T-helper 17 cell (primary cell): ENCODE data around the gene SMTN. TPM values are rescaled to one million over a fixed set of nuclear protein-coding genes. Genes with fewer than 3 reads are reported as not detected.
"Not testable (repeated sequence)": the region's sequence is repeated elsewhere in the genome, so short reads cannot be mapped to it uniquely, and the experiment has no call there.

Source experiments
- ATAC-seq: fragments of 150-1000 bp; cut with Tn5 transposase; 2 replicates; pipeline ENCODE4 v1.10.0; 2021; ENCODE audit warnings: mild to moderate bottlenecking, moderate library complexity
- DNase-seq, 3 donors: peaks; one replicate each; pipeline versions ENCODE4 v3.0.0 to v3.0.0-alpha.2; 2020 to 2021
- H3K9me3 ChIP-seq: one replicate; pipeline ENCODE4 v1.7.0; 2013; ENCODE audit warnings: low read length, mild to moderate bottlenecking; ENCODE audit not compliant: control insufficient read depth, poor library complexity, severe bottlenecking
- H3K27ac Mint-ChIP-seq: one replicate; pipeline ENCODE4 v1.8.0; 2022; ENCODE audit warnings: mild to moderate bottlenecking, moderate library complexity, mixed read lengths
- H3K27me3 Mint-ChIP-seq: one replicate; pipeline ENCODE4 v1.8.0; 2022; ENCODE audit warnings: mixed read lengths
- H3K36me3 Mint-ChIP-seq: one replicate; pipeline ENCODE4 v1.8.0; 2022; ENCODE audit warnings: low read depth, mixed read lengths
- H3K4me1 Mint-ChIP-seq: one replicate; pipeline ENCODE4 v1.8.0; 2022; ENCODE audit warnings: mild to moderate bottlenecking, mixed read lengths
- H3K4me3 Mint-ChIP-seq: one replicate; pipeline ENCODE4 v1.8.0; 2022; ENCODE audit warnings: mild to moderate bottlenecking, moderate library complexity, mixed read lengths
- total RNA-seq, 4 donors: library from RNA in 2 of 4; stranded (reverse) in 2 of 4; gene quantifications; one replicate each; pipeline ENCODE4 v1.2.3 and lab custom pipeline; 2022 to 2026

Gene SMTN
- total RNA-seq, 2 donors from 2014 or later, result 1.8 to 4.9 TPM

- ATAC-seq (no peak), DNase-seq (no peak)
- no peaks in the 10 kb centered on the region for H3K27me3 Mint-ChIP-seq
- no peak overlapping the region for H3K27ac Mint-ChIP-seq
- no peaks in the 10 kb centered on the region for H3K36me3 Mint-ChIP-seq
- H3K4me1 Mint-ChIP-seq, result no peaks in the 10 kb centered on the region
- no peaks in the 10 kb centered on the region for H3K9me3 ChIP-seq
- H3K4me3 Mint-ChIP-seq, result no peak overlapping the region
Measured at GRCh38 chr22:31055635-31056159, 25.4 kb upstream of the SMTN start.

GRCh38 chr22:31056986-31057599 is 24.0 kb upstream of the SMTN start:
- Mint-ChIP-seq H3K27ac (no peak overlapping the region), H3K4me3 (no peak overlapping the region), H3K27me3 (no peaks in the 10 kb centered on the region), H3K4me1 (no peaks in the 10 kb centered on the region), H3K36me3 (no peaks in the 10 kb centered on the region)
- ATAC-seq (no peak), DNase-seq (no peak)
- no peaks in the 10 kb centered on the region for H3K9me3 ChIP-seq

GRCh38 chr22:31059663-31060062 is 21.5 kb upstream of the SMTN start:
- not testable (repeated sequence) for H3K27me3 Mint-ChIP-seq, H3K4me3 Mint-ChIP-seq, DNase-seq, H3K36me3 Mint-ChIP-seq, H3K9me3 ChIP-seq, H3K4me1 Mint-ChIP-seq, ATAC-seq
- H3K27ac Mint-ChIP-seq, result peak overlapping the region; percentile 63

DNA sequence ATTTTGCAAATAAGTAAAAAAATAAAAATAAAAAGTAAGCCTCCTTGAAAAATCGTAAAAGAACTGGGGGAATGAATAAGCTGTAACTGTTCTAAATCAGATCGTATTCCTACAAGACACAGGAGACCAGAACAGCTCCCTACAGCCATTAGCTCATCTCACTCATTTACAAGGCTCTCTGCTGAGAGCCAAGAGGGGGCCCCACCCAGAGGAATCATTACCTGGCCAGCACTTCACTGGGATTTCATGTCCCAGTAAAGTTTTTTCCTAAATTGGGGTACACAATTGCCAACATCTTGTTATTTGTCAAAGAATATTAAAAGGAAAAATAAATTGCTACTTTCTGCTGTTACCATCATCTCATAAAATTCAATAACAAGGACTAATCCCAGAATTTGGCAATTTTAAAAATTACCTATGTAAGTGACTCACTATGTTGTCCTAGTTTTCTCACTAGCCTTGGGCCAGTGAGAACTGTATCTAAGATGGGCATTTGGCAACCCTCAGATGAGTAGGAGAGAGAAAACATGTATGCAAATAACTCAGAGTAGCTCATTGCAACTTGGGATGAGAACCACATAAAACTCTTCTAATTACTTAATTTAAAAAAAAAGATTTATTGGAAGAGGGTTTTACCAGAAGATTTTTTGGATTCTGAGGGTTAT is 18.4 kb upstream of the SMTN start:
- H3K9me3 ChIP-seq, result no peaks in the 10 kb centered on the region
- Mint-ChIP-seq H3K4me3 (no peak overlapping the region), H3K4me1 (no peaks in the 10 kb centered on the region), H3K27ac (no peak overlapping the region), H3K27me3 (no peaks in the 10 kb centered on the region), H3K36me3 (no peaks in the 10 kb centered on the region)
- DNase-seq (no peak), ATAC-seq (no peak)

DNA sequence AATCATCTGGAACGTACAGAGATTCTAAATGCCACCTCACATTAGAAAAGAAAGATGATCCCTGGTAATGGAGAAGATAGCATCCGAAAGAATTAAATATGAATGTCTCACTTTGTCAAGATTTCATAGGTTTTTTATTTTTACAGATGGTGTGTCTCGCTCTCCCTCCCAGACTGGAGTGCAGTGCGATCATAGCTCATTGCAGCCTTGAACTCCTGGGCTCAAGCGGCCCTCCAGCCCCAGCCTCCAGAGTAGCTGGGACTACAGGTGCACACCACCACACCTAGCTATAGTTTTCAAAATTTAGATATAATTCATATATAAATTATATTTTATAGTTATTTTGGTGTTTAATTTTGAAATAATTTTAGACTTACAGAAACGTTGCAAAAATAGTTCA is 16.7 kb upstream of the SMTN start:
- Mint-ChIP-seq H3K27me3 (peaks cover 9% of the 10 kb centered on the region), H3K36me3 (peaks cover 2% of the 10 kb centered on the region), H3K4me3 (no peak overlapping the region), H3K4me1 (no peaks in the 10 kb centered on the region), H3K27ac (no peak overlapping the region)
- ATAC-seq (no peak), DNase-seq (no peak)
- no peaks in the 10 kb centered on the region for H3K9me3 ChIP-seq

DNA sequence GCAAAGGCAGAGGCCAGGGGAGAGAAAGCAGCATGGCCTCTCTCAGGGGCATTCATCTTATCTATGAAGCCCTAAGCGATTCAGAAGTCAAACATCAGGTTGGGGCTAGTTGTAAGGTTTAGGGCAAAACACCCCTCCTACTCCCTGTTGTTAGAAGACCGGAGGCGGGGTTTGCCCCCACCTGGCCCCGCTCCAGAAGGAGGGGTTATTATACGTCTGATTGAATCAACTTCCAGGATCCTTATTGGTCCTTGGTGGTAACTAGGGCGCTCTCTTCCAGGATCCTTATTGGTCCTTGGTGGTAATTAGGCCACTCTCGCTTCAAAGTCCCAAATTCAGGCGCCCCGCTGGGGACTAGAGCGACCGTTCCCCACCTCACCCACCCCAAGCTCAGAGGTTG is 12.1 kb upstream of the SMTN start:
- Mint-ChIP-seq H3K36me3 (peaks cover 2% of the 10 kb centered on the region), H3K27me3 (peaks cover 17% of the 10 kb centered on the region), H3K4me1 (no peaks in the 10 kb centered on the region), H3K27ac (no peak overlapping the region), H3K4me3 (no peak overlapping the region)
- no peaks in the 10 kb centered on the region for H3K9me3 ChIP-seq
- DNase-seq, result no peak
- no peak for ATAC-seq

DNA sequence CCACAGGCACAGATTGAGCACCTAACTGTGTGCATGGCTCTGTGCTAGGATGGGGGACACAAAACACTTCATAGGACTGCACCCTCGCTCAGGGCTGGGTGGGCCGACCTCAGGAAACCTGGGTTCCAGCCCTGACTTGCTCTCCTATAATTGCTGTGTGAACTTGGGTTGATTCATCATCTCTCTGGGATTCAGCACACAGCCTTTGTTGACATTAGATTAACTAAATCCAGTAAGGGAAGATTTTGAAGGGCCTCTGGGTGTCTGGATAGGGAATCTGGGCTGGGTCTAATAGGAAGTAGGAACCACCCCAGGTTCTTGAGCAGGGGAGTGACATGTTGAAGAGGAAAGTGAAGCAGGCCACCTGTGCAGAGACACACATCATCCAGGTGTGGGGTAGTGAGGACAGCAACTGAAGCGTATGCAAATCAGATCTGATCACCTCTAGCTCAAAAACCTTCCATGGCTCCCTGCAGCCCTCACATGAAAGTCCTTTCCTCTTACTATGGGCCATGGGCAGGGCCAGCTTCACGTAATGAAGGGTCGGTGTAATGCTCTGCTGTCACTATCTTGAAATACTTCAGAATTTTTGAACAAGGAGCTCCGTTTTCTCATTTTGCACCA is 11.3 kb upstream of the SMTN start:
- DNase-seq, H3K36me3 Mint-ChIP-seq, H3K9me3 ChIP-seq, H3K4me3 Mint-ChIP-seq, ATAC-seq, H3K4me1 Mint-ChIP-seq, H3K27ac Mint-ChIP-seq: not testable (repeated sequence)
- peaks cover 17% of the 10 kb centered on the region for H3K27me3 Mint-ChIP-seq

DNA sequence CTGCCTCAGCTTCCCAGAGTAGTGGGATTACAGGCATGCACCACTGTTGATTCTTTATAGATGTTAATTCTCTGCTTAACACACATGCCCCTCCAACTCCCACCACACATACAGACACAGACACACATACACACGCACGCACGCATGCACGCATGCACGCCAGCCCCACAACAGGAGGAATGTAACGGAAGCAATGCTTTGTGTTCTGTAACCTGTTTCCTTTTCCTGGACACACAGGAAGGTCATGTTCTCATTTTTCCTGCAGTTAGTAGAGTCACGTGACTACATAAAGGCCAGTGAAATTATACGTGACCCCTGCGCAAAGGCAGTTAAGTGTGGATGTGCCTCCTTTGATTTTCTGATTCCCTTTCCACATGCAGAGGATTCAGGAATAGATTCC is 8.0 kb upstream of the SMTN start:
- not testable (repeated sequence) for ATAC-seq, DNase-seq, H3K27ac Mint-ChIP-seq, H3K4me3 Mint-ChIP-seq, H3K4me1 Mint-ChIP-seq, H3K9me3 ChIP-seq, H3K36me3 Mint-ChIP-seq
- H3K27me3 Mint-ChIP-seq, result peaks cover 17% of the 10 kb centered on the region

DNA sequence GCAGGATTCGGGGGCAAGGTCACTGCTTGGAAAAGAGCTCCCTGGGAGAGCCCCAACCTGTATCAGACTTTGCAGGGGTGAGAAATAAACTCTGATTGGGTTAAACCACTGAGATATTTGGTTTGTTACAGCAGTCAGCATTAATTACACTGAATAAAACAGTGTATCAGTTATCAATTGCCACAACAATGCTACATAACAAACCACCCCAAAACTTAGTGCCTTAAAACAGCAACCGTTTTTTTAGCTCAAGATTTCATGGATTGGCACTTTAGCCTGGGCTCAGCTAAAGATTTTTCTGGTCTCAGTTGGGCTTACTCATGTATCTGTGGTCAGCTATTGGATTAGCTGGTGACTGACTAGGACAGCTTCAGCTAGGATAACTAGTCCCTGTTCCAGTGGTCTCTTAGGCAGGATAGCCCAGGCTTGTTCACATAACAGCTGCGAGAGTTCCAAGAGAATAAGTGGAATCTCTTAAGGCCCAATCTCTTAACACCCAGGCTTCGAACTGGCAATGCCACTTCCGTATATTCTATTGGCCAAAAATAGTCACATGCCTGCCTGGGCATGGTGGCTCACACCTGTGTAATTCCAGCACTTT is 7.5 kb upstream of the SMTN start:
- H3K9me3 ChIP-seq, H3K36me3 Mint-ChIP-seq, DNase-seq, H3K4me3 Mint-ChIP-seq, H3K4me1 Mint-ChIP-seq, H3K27ac Mint-ChIP-seq, ATAC-seq: not testable (repeated sequence)
- H3K27me3 Mint-ChIP-seq, result peaks cover 14% of the 10 kb centered on the region

- Mint-ChIP-seq H3K4me3 (no peak overlapping the region), H3K4me1 (peaks cover 5% of the 10 kb centered on the region), H3K27ac (no peak overlapping the region), H3K36me3 (no peaks in the 10 kb centered on the region), H3K27me3 (peaks cover 5% of the 10 kb centered on the region)
- no peak for ATAC-seq
- H3K9me3 ChIP-seq, result no peaks in the 10 kb centered on the region
- no peak for DNase-seq
Measured at GRCh38 chr22:31075961-31076360, 5.2 kb upstream of the SMTN start.

GRCh38 chr22:31077681-31078080 is 3.4 kb upstream of the SMTN start:
- H3K36me3 Mint-ChIP-seq, result no peaks in the 10 kb centered on the region
- no peak overlapping the region for H3K27ac Mint-ChIP-seq
- H3K4me1 Mint-ChIP-seq, result peaks cover 19% of the 10 kb centered on the region
- no peaks in the 10 kb centered on the region for H3K9me3 ChIP-seq
- peaks cover 5% of the 10 kb centered on the region for H3K27me3 Mint-ChIP-seq
- H3K4me3 Mint-ChIP-seq, result no peak overlapping the region
- ATAC-seq (no peak), DNase-seq (no peak)

DNA sequence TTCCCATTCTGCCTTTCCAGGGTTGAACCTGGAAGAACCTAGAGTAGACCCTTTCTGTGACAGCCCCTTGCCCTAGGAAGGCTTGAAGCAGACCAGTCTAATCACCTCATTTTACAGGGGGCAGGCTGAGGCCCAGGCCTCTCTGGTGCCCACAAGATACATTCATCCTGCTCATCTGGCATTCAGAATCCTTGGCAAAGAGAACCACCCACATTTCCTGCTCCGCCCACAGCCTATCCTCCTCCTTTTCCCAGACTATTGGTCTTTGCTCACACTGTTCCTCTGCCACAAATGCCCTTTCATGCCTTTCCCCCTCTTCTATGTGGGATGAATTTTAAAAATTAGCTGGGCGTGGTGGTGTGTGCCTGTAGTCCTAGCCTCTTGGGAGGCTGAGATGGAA is 2.7 kb upstream of the SMTN start:
- peaks cover 21% of the 10 kb centered on the region for H3K4me1 Mint-ChIP-seq
- not testable (repeated sequence) for H3K9me3 ChIP-seq, H3K27me3 Mint-ChIP-seq, H3K27ac Mint-ChIP-seq, H3K36me3 Mint-ChIP-seq, H3K4me3 Mint-ChIP-seq, DNase-seq, ATAC-seq

- no peaks in the 10 kb centered on the region for H3K27me3 Mint-ChIP-seq
- DNase-seq, result no peak
- no peak overlapping the region for H3K4me3 Mint-ChIP-seq
Measured at GRCh38 chr22:31079095-31079642, 1.9 kb upstream of the SMTN start.

More at GRCh38 chr22:31079095-31079642, 1.9 kb upstream of the SMTN start:
- no peaks in the 10 kb centered on the region for H3K9me3 ChIP-seq
- peaks cover 24% of the 10 kb centered on the region for H3K4me1 Mint-ChIP-seq
- no peak overlapping the region for H3K27ac Mint-ChIP-seq
- no peaks in the 10 kb centered on the region for H3K36me3 Mint-ChIP-seq
- no peak for ATAC-seq
